GM21381 (cell line): ENCODE measurements around the gene GAS2L1.

Experiments
- ATAC-seq: cut with Tn5 transposase; IDR thresholded peaks from one replicate; pipeline ENCODE4 v1.9.1; 2021; ENCODE audit warnings: mild to moderate bottlenecking, moderate library complexity; ENCODE audit not compliant: unreplicated experiment

Gene GAS2L1

GRCh38 chr22:29325785-29326315, 19.4 kb downstream of the GAS2L1 start:
- no peak for ATAC-seq

- ATAC-seq = no peak
These were observed 20.0 kb downstream of the GAS2L1 start for GRCh38 chr22:29326481-29326880.

GRCh38 chr22:29327089-29327764, 20.8 kb downstream of the GAS2L1 start:
- ATAC-seq = no peak

GRCh38 chr22:29328055-29328454, 21.6 kb downstream of the GAS2L1 start:
- ATAC-seq = no peak

- ATAC-seq = no peak
These were observed 22.4 kb downstream of the GAS2L1 start for GRCh38 chr22:29328566-29329500.

- ATAC-seq = no peak
These were observed 23.1 kb downstream of the GAS2L1 start for GRCh38 chr22:29329581-29329980.

GRCh38 chr22:29330291-29330690, 23.8 kb downstream of the GAS2L1 start:
- ATAC-seq = no peak

GRCh38 chr22:29330753-29331152, 24.3 kb downstream of the GAS2L1 start:
- no peak for ATAC-seq

- no peak for ATAC-seq
These were observed 24.8 kb downstream of the GAS2L1 start for GRCh38 chr22:29331213-29331612.

- no peak for ATAC-seq
These were observed 25.3 kb downstream of the GAS2L1 start for GRCh38 chr22:29331658-29332300.

GRCh38 chr22:29332886-29333496, 26.5 kb downstream of the GAS2L1 start:
- no peak for ATAC-seq

- ATAC-seq = no peak
These were observed 27.7 kb downstream of the GAS2L1 start for GRCh38 chr22:29334148-29334547.

- ATAC-seq = no peak
These were observed 28.4 kb downstream of the GAS2L1 start for GRCh38 chr22:29334696-29335344.

GRCh38 chr22:29335656-29336055, 29.2 kb downstream of the GAS2L1 start:
- no peak for ATAC-seq

GRCh38 chr22:29336751-29337490, 30.5 kb downstream of the GAS2L1 start:
- no peak for ATAC-seq

- no peak for ATAC-seq
These were observed 31.3 kb downstream of the GAS2L1 start for GRCh38 chr22:29337631-29338284.

GRCh38 chr22:29338398-29338797, 31.9 kb downstream of the GAS2L1 start:
- no peak for ATAC-seq

- ATAC-seq = no peak
These were observed 33.2 kb downstream of the GAS2L1 start for GRCh38 chr22:29339381-29340235.
